GM20000 (cell line): ENCODE measurements around the gene SHC1.

Experiments used
- DNase-seq: peaks from one replicate; pipeline ENCODE4 v3.0.0; 2012; ENCODE audit warnings: low spot score
- TF ChIP-seq, protein P1 (sequence below): IDR thresholded peaks from 2 replicates; pipeline ENCODE4 v1.5.1; 2012; ENCODE audit warnings: mild to moderate bottlenecking, control low read depth; ENCODE audit errors: extremely low read depth, missing control alignments

SHC1 gene

DNA sequence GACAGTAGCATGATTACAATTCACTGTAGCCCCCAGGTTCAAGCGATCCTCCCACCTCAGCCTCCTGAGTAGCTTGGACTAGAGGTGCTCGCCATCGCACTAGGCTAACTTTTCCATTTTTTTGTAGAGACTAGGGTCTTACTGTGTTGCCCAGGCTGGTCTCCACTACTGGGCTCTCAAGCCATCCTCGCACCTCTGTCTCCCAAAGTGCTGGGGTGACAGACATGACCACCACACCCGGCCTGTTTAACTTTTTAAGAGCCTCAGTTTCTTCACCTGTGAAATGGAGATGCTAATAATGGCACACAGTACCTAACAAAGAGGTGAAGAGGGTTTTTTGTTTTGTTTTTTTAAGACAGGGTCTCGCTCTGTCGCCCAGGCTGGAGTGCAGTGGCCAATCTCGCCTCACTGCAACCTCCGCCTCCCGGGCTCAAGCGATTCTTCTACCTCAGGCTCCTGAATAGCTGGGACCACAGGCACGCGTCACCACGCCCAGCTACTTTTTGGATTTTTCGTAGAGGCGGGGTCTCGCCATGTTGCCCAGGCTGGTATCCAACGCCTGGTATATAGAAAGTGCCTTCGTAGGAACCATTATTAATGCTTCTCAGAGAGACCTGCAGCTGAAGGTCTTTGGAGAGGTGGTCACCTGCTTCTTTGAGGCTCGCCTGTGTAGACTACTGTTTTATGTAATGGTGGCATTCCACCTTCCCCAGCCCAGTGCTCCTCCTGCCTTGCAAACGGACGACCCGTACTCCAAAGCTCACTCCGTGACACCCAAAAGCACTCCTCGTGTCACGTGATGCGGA, 34.6 kb downstream of the SHC1 start:
- peak; percentile 31 for DNase-seq
- TF ChIP-seq, protein P1, sequence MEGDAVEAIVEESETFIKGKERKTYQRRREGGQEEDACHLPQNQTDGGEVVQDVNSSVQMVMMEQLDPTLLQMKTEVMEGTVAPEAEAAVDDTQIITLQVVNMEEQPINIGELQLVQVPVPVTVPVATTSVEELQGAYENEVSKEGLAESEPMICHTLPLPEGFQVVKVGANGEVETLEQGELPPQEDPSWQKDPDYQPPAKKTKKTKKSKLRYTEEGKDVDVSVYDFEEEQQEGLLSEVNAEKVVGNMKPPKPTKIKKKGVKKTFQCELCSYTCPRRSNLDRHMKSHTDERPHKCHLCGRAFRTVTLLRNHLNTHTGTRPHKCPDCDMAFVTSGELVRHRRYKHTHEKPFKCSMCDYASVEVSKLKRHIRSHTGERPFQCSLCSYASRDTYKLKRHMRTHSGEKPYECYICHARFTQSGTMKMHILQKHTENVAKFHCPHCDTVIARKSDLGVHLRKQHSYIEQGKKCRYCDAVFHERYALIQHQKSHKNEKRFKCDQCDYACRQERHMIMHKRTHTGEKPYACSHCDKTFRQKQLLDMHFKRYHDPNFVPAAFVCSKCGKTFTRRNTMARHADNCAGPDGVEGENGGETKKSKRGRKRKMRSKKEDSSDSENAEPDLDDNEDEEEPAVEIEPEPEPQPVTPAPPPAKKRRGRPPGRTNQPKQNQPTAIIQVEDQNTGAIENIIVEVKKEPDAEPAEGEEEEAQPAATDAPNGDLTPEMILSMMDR = no peak

DNA sequence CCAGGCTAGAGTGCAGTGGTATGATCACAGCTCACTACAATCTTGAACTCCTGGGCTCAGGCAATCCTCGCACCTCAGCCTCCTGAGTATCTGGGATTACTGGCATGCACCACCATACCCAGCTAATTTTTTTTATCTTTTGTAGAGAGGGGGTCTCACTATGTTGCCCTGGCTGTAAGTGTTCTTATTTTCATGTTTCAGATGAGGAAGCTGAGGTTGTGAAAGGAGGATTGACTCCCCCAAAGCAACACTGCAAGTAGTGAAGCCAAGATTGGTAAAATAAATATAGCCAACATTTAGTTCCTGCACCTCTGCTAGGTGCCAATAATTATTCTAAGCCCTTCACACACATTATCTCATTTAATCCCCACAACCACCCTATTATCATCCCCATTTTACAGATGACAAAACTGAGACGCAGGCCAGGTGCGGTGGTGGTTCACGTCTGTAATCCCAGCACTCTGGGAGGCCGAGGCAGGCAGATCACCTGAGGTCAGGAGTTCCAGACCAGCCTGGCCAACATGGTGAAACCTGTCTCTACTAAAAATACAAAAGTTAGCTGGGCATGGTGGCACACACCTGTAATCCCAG, 36.1 kb downstream of the SHC1 start:
- DNase-seq = no peak
- TF ChIP-seq, protein P1 = no peak

DNA sequence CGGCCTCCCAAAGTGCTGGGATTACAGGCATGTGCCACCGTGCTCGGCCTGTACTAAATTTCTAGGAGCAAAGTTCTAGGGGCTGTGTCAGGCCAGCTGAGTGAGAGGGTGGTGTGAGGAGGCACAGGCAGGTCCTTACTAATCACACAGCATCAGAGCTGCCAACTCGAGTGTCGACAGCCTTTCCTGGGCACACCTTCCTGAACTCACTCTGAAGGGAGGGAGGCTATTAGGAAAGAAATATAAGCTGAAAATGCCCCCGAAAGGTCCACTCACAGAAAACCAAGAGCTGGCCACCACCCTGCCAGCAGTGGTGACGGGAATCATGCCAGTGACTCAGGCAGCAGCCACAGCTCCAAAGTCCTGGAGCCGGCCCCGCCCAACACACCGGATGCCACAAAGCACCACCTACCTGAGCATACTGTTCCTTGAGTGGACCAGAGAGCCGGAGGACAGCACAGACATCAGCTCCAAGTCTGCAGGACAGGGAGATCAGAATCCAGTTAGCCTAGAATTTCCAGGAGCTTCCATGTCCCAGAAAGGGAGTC, 38.5 kb downstream of the SHC1 start:
- DNase-seq = no peak
- TF ChIP-seq, protein P1 = no peak

DNA sequence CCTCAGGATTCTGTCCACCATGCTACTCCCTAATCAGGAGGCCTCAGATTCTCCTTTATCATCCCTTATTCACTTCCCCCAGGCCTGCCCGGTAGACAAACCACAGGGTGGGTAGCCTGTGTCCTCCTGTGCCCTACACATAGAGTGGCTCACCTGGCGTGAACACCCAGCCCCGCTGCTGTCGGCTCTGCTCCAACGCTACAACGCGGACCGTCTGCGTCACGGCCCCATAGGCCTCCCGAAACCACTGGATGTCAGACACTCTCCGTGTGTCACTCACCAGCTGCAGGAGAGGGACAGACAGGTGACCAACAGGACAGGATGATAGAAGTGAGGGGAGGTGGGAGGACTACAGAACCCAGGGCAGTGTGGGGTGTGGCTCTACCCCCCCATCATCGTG, 44.3 kb downstream of the SHC1 start:
- DNase-seq = no peak
- TF ChIP-seq, protein P1 = no peak

DNA sequence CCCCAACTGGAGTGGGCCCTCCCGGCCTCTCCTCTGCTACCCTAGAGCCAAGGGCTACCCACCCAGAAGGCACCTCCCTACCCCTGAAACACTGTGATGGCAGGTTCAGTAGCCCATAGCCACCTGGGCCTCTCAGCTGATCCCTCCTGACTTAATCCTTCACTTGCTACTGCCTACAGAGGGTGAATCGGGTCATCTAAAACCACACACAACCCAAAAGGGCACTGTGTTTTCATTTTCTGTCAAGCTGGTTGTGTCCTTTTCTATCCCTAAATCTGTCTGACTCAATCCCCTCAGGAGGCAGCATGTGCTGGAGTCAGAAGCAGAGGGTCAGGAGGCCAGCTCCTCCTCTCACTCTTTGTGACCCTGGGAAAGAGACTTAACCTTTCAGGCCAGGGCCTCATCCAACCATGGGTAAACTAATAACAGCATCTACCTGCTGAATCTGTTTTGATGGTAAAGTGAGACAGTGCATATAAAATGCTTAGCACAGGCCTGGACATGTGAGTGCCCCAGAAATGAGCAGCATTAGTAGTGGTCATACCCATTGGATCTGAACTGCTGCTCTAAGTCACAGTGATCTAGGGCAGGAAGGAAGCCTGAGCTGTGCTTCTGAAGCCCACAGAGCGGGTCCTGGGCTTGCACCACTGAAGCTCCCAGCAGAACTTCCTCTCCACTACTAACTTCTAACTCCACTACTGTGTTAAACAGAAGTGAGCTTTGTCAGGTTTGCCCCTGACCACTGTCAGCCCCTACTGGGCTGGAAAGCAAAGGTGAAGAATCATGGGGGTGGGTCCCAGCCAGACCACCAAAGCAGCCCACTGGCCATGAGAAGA, 45.0 kb downstream of the SHC1 start:
- DNase-seq = no peak
- TF ChIP-seq, protein P1 = no peak

DNA sequence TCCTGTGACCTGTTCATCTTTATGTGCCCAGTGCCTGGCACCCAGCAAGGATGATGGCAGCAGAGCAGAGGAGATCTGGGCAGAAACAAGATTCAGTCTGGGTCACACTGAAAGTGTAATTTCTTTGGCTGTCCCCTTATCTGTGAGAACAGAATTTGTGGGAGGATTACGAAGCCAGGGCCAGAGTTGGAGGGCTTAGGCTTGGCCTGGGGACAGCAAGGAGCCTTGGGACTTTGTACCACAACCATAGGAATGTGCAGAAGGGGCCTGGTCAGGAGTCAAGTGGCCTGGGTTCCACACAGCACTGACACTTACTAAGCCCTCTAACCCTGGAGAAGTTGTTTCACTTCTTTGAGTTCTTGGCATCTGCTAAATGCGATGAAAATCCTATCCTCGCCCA, 46.9 kb downstream of the SHC1 start:
- DNase-seq = no peak

More for the DNA sequence above, 46.9 kb downstream of the SHC1 start:
- TF ChIP-seq, protein P1 = no peak
